GM21723 (cell line): ENCODE data around the gene ACADVL.

Experiments used
- ATAC-seq: cut with Tn5 transposase; IDR thresholded peaks from one replicate; pipeline ENCODE4 v1.9.1; 2021; ENCODE audit warnings: mild to moderate bottlenecking, moderate library complexity; ENCODE audit not compliant: unreplicated experiment

ACADVL gene

DNA sequence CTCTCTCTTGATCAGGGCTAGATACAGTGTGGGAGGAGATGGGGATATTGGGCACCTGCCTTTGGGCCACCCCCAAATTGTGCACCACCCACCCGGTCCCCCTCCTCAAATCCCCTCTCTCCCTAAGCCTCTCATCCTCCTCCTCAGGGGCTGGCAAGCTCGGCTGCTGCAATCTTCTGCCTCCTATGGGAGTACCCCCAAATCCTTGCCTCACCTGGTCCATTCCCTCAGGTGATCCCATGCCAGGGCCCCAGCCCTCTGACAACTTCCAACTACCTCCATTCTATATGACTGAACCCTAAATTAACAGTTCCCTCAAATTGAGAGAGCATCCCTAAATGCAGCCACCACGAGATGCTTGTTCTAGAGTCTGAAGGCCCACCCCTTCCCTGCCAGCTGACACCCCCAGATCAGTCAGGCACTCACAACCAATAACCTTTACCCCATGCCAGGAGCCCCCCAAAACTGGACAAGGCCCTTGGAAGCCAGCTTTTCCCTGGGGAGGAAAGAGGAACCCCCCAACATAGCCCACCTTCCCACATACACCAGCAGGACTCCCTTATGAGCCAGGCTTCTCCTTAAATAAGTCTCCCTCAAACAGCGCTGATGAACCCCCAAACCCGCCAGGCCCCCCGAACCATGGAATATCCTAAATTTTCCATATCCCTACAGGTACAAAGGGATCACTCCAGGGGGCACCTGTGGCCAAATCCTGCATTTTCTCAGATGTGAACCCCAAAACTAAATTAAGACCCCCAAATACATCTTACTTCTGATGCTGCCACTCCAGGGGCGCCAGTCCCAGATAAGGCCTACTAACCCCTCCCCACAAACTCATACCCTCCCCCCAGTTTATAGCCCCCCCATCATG, 3.3 kb upstream of the ACADVL start:
- no peak for ATAC-seq

DNA sequence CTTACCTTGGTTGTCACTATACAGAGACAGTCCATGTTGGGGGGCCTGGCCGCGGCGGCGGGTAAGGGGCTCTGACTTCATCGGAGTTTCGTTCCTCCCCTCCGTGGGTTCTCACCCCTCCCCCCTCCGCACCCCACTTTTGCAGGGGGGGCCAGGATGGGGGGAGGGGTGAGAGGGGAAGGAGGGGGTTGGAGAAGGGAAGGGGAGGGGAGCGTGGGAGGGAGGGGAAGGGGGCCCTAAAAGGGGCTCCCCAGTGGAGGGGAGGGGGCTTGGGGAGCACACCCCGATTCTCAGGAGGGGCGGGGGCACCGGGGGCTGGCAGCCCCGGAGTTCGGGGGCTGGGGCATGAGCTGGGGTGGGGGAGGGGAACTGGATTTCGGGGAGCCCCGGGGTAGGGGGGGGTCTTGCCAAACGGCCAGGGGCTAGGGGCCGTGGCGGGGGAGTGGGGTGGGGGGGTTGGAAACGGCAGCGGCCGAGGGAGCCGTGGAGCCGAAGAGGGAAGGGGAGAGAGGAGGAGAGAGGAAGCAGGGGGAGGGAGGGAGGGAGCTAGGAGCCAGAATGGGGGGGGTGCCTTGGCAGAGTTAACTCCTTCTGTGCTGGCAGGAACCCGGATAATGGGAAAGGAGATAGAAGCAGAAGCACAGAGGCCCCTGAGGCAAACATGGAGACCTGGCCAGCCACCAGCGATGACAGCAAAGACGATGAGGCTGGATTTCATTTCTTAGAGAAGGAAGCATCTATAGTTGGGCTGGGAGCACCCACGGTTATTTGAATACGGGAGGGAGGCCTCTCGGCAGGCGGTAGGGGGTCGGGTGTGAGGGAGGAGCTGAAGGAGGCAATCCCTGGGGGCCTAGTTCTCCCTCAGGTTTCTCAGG, 2.4 kb upstream of the ACADVL start:
- ATAC-seq = no peak

DNA sequence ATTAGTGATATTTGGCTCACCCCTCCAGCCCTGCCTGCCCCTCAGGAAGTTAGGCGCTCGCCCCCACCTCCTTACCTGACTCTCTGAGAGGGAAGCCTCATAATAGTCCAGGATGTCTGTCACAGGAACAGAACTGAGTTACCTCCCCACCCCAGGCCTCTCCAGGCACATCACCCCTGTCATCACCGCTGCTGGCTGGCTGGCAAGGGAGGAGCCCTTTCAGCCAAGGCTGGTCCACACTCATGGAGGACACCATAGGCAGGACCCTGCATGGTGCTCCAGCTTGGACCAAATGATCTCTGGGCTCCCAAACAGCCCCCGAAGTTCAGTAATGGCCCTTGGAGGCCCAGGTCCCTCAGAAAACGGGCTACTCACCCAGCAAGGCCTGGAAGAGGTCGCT, 1.6 kb upstream of the ACADVL start:
- ATAC-seq = no peak

DNA sequence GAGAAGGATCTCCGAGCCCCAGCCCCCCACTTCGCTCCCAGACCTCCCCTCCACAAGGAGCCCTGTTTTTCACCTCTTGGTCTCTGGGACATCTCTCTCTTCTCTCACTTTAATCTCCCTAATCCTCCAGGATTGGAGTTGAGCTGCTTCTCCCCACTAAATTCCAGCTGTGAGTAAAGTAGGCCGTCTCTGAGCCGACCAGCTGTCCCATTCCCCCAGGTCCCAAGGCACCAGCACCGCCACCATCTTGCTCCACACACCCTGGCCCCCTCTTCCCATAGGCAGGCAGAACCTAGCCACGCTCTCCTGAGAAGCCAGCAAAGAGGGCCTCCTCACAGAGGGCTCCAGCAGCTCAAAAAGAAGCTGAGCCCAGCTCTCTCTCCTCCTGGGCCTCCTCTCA, 980 bp upstream of the ACADVL start:
- ATAC-seq = no peak

DNA sequence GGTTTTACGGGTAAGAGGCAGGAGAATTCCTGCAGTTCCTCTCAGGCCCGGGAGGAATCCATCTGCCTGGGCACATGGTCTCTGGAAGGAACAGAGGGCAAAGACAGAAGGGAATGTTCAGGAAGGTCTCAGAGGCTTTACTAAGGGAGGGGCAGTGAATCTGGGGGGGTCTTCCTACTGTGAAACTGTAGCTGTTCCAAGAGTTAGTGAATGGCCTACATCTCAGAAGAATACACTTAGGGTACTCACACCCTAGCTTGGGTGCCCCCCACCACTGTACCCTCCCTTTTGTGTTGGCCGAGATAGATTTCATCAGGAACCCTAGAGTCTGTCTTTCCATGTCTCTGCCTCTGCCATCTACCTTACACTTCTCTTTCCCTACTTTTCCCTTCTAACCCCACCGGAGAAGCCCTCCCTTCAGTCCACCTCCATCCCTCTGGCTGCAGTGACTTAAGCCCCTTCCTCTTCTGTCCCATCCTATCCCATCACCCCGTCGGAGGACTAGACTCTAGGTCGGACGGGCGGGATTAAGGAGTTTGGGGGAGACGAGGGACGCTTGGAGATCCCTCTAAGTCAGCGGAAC, 418 bp upstream of the ACADVL start:
- no peak for ATAC-seq

DNA sequence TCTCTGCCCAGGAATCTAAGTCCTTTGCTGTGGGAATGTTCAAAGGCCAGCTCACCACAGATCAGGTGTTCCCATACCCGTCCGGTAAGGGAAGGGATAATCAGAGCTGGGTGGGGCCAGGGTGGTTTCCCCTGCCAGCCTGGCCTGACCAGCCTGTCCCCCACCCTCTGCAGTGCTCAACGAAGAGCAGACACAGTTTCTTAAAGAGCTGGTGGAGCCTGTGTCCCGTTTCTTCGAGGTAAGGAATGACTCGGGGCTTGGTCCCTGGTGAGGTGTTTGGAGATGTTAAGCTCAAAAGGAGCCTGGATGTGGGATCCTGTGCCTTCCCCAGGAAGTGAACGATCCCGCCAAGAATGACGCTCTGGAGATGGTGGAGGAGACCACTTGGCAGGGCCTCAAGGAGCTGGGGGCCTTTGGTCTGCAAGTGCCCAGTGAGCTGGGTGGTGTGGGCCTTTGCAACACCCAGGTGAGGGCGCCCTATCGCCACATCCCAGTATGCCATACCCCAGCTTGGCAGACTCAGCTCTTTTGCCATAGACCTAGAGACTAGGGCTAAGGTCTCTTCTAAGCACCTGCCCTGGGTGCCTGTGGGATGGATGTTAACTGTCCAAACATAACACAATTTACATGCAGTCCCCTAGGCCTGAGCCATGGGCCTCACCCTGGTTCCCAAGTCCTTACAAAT, 997 bp downstream of the ACADVL start:
- no peak for ATAC-seq

DNA sequence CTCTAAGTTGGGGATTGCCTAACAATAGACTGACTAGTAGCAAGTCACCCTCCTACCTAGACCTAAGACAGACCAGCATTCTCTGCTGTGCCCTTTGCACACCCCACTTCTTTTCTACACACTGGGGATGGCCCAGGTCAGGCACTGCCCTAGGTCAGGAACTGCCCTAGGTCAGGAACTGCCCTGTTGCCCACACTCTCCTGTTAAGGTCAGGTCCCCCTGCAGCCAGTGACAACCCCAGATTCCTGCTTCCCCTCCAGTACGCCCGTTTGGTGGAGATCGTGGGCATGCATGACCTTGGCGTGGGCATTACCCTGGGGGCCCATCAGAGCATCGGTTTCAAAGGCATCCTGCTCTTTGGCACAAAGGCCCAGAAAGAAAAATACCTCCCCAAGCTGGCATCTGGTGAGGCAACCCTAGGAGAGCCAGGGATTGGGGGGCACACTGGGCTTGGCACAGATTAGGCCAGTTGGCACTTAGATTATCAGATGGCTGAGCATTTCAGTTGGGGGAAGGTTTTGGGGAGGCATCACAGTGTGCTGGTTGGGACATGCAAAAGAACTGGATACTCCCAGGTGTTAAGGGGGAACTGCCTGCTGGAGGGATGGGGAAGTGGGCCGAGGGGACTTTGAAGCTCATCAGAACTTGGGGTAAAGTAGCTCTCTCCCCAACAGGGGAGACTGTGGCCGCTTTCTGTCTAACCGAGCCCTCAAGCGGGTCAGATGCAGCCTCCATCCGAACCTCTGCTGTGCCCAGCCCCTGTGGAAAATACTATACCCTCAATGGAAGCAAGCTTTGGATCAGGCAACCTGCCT, 1.7 kb downstream of the ACADVL start:
- no peak for ATAC-seq

DNA sequence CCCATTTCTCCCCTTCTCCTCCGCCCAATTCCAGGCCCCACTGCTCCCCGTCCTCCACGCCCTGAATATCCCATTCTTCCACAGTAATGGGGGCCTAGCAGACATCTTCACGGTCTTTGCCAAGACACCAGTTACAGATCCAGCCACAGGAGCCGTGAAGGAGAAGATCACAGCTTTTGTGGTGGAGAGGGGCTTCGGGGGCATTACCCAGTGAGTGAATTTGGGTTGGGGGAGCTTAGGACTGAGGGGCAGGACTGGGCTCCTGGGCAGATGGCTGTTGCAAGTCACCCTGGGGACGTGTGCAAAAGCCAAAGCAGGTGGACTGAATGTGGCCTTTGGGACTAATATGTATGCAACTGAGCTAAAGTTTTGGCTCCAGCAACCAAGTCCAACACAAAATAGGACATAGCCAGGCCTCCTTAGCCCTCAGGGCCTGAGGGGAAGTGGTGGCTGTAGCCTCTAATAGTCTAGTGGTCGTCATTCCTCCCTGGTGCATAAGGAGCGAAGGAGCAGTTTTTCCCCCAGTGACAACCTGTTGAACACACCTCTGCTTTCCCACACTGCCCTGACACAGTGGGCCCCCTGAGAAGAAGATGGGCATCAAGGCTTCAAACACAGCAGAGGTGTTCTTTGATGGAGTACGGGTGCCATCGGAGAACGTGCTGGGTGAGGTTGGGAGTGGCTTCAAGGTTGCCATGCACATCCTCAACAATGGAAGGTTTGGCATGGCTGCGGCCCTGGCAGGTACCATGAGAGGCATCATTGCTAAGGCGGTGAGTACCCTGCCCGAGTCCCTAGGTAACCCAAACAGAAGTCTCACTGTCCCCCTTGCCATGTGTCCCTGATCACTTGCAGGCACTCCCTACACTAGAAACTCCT, 2.6 kb downstream of the ACADVL start:
- ATAC-seq = no peak

DNA sequence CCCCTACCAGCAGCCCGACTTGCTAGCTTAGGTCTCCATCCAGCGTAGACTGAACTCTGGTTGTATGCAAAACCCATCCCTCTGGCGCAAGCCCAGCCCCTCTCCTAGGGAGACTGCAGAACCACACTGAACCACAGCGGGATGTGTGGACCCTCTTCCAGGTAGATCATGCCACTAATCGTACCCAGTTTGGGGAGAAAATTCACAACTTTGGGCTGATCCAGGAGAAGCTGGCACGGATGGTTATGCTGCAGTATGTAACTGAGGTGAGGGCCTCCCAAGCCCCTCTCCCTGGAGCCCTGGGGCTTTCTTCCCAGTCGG, 3.2 kb downstream of the ACADVL start:
- ATAC-seq = no peak

DNA sequence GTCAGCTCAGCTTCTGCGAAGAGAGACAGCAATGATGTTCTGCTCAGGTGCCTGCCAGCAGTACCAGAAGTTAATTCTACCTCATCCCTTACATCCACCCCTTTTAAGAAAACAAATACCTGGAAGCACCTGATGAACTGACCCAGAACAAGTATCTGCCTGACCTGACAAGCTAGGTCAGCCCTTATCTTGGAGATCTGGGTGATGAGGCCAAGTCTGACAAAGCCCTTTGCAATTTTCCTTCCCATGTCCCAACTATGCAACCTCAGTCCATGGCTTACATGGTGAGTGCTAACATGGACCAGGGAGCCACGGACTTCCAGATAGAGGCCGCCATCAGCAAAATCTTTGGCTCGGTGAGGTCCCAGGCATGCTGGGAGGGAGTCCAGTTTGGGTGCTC, 3.6 kb downstream of the ACADVL start:
- no peak for ATAC-seq

DNA sequence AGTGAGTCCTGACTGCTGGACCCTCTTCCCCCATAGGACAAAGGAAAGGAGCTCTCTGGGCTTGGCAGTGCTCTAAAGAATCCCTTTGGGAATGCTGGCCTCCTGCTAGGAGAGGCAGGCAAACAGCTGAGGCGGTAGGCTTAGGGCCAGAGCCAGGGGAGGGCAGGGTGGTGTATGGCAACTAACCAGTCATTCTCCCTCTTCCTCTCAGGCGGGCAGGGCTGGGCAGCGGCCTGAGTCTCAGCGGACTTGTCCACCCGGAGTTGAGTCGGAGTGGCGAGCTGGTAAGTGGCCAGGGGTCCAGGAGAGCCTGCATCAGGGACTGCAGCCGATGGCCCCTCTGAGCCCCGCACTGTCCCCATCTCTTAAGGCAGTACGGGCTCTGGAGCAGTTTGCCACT, 4.4 kb downstream of the ACADVL start:
- no peak for ATAC-seq

DNA sequence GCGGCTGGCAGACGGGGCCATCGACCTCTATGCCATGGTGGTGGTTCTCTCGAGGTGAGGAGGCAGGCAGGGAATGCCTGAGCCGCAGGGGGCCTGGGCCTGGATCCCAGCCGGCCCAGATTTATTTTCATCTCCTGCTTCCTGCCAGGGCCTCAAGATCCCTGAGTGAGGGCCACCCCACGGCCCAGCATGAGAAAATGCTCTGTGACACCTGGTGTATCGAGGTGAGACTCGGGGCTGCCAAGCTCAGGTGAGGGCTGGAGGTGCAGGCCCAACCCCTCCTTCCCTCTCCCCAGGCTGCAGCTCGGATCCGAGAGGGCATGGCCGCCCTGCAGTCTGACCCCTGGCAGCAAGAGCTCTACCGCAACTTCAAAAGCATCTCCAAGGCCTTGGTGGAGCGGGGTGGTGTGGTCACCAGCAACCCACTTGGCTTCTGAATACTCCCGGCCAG, 4.9 kb downstream of the ACADVL start:
- no peak for ATAC-seq

DNA sequence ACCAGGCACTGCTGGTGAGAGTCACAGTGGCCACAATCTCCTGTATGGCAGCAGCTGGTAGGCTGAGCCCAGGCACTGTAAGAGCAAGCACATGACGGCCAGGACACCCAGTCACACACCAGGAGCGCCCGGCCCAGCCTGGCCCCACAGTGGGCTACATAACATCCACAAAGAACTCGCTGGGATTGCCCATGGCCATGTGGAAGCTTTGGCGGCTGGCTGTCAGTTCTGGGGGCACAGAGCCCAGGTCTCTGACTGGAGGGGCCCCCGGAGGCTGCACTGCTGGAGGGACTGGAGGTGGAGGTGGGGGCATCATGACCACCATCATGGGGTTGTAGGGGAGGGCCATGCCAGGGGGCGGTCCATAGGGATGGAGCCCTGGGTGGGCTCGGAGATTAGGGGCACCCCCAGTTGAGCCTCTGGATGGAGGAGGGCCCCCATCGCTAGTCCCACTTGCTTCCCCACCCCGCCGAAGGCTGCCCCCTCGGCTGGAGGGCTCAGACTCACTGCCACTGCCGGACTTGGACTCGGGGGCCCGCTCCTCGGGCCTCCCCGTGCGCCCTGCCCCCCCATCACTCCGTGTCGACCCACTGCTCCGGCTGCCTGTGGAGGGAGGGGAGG, 6.1 kb downstream of the ACADVL start:
- no peak for ATAC-seq

DNA sequence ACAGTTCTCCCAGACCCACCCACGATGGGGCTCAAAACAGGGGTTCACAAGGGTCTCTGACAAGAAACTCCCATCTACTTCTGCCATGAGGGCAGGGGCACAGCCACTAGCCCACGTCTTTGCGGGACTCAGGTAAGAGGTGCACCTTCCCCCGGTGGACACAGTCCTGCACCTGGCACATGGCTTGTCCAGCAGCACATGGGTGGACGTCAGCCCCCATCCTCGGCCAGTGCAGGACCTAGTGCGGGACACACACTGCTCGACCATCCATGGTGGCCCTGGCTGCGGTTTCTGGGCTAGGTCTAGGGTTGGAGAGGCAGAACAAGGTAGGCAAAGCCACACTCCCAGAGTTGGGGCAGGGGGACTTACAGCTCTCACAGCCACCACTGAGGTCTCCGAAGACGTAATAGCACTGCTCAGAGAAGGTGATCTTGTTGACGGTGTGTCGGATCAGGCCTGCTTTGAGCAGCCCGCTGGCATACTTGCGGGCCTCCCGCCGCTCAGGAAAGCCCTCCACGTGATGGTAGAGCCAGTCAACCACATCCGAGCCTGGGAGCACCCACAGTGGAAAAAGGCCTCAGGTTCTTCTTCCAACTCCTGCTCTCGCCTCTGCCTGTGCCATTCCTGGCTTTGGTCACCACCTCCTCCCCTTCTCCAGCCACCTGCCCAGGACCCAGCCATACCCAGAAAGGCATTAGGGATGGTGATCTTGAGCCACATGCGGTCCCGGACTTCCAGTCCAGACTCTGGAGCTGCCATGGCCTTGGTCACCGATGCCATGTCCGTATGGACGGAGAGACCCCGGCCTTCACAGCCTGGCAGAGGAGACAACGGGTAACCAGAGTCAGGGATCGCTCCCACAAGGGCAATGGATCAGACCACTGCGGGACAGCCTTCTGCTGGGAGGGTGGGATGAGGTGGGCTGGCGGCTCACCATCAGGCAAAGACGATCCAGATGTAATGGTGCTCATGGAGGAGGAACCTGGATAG, 7.3 kb downstream of the ACADVL start:
- ATAC-seq = no peak

DNA sequence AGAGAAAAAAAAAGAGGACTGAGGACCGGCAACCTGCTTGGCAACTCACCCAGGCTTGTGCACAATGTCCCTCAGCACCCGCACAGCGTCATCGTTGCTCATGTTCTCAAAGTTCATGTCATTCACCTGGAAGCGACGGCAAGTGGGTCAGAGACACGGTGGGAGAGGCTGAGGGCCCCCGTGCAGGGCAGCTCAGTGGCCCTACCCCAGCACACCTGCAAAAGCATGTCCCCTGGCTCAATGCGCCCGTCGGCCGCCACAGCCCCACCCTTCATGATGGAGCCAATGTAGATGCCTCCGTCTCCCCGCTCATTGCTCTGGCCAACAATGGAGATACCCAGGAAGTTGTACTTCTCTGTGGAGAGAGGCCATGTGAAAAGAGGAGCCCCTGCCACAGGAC, 9.2 kb downstream of the ACADVL start:
- no peak for ATAC-seq

DNA sequence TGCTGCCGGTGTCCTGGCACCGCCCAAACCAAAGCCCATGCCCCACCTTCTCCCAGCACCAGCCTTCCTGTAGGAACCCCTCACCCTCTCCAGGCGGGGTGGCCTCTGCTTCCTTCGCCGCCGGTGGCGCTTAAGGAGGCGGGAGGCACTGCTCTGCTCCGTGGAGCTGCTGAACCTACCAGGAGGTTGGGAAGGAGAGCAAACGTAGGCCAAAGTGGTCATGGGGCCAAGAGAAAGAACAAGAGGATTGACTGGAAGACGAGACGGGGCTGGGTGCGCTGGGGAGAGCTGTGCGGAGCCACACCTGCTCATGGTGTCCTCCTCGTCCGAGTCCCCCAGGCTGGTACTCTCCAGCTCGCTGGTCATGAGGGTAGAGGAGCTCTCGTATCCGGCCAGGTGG, 9.8 kb downstream of the ACADVL start:
- no peak for ATAC-seq

DNA sequence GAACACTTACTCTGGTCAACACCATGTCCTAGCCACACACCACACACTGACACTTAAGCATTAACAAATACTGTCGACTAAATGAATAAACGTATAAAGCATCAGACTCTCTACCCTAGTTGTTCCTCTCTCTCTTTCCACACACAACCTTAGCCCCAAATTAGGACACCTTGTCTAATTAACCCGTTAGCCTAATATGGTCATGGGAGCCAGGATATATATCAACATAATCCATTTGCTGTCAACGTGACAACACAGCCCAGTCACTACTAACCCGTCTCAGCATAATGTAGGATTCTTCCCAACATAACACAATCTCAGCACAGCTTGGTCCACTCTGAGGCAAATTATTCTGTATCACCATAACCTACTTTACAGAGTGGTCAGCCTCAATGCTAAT, 12.4 kb downstream of the ACADVL start:
- no peak for ATAC-seq

DNA sequence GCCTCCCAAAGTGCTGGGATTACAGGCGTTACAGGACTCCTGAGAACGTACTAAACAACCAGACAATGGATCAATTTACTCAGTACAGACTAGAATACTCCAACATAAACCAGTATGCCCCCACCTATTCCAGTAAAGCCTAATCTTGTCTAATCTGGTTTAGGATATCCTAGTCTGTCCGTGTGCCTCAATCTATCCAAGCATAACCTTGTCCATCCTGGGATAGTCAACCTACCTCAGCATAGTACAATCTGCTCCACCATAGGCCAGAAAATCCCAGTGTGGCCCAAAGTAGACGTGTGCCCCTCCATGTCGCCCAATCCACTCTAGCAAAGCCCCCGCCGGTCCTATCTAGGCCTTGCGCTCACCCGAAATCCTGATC, 14.0 kb downstream of the ACADVL start:
- ATAC-seq = peak; percentile 4
